C4-2B (cell line): Measurements from ENCODE around the gene VSX1.

Source experiments
- H3K27ac ChIP-seq: fragments of 450-650 bp; 2 replicates; pipeline ENCODE4 v1.5.1; 2017
- CTCF ChIP-seq: fragments of 450-650 bp; conservative IDR thresholded peaks from 2 replicates; pipeline ENCODE4 v1.5.1; 2017; ENCODE audit warnings: mild to moderate bottlenecking
- ZFX ChIP-seq: fragments of 450-650 bp; IDR thresholded peaks from 2 replicates; pipeline ENCODE4 v1.6.1; 2017

Gene VSX1

GRCh38 chr20:25050082-25050481 is 31.9 kb downstream of the VSX1 start:
- no peak overlapping the region for H3K27ac ChIP-seq
- TF ChIP-seq ZFX (no peak), CTCF (no peak)

GRCh38 chr20:25049261-25050060 is 32.5 kb downstream of the VSX1 start:
- peak overlapping the region; percentile 64 for H3K27ac ChIP-seq
- no peak for TF ChIP-seq CTCF
- no peak for TF ChIP-seq ZFX

GRCh38 chr20:25048519-25048952 is 33.4 kb downstream of the VSX1 start:
- TF ChIP-seq ZFX, result no peak
- TF ChIP-seq CTCF, result no peak
- H3K27ac ChIP-seq, result peak overlapping the region; percentile 64

- peak overlapping the region; percentile 64 for H3K27ac ChIP-seq
- TF ChIP-seq ZFX (no peak), CTCF (no peak)
These were observed 34.2 kb downstream of the VSX1 start for GRCh38 chr20:25047766-25048165.

GRCh38 chr20:25046736-25047666 is 34.9 kb downstream of the VSX1 start:
- H3K27ac ChIP-seq, result peak overlapping the region; percentile 64
- no peak for TF ChIP-seq ZFX
- TF ChIP-seq CTCF, result no peak

GRCh38 chr20:25046181-25046641 is 35.7 kb downstream of the VSX1 start:
- no peak for TF ChIP-seq CTCF
- TF ChIP-seq ZFX, result no peak
- H3K27ac ChIP-seq, result peak overlapping the region; percentile 64; the same call in 1 of the 2 replicates

- TF ChIP-seq ZFX, result no peak
- no peak for TF ChIP-seq CTCF
- H3K27ac ChIP-seq, result no peak overlapping the region
These were observed 36.6 kb downstream of the VSX1 start for GRCh38 chr20:25045343-25045712.
